Measurements from ENCODE around the gene GTF2I. TPM values are rescaled to one million over a fixed set of nuclear protein-coding genes. Genes with fewer than 3 reads are reported as not detected.

The GTF2I gene
- total RNA-seq, 4 donors from 2014 or later, result 168 to 347 (median 193) TPM

GRCh38 chr7:74622228-74622749 lies 35.2 kb upstream of the GTF2I start:
- TF ChIP-seq CTCF (IDR thresholded peaks at IDR 0.05) (no peak), POLR2A (IDR thresholded peaks at IDR 0.05) (no peak)
- Histone ChIP-seq H3K27ac (no peak overlapping the region), H3K4me3 (no peak overlapping the region), H3K36me3 (no peaks in the 10 kb centered on the region), H3K9me3 (no peaks in the 10 kb centered on the region), H3K4me1 (peaks cover 0 to 8% (median 3%) of the 10 kb centered on the region in 4 donors), H3K27me3 (no peaks in the 10 kb centered on the region)
- no peak for DNase-seq

- Histone ChIP-seq H3K27me3 (no peaks in the 10 kb centered on the region), H3K27ac (no peak overlapping the region), H3K4me3 (no peak overlapping the region), H3K9me3 (no peaks in the 10 kb centered on the region), H3K36me3 (no peaks in the 10 kb centered on the region), H3K4me1 (peaks cover 0 to 6% (median 0%) of the 10 kb centered on the region in 4 donors)
- TF ChIP-seq CTCF (IDR thresholded peaks at IDR 0.05) (no peak), POLR2A (IDR thresholded peaks at IDR 0.05) (no peak)
- no peak for DNase-seq
Measured at GRCh38 chr7:74623135-74623534, 34.4 kb upstream of the GTF2I start.

GRCh38 chr7:74625446-74625845 lies 32.1 kb upstream of the GTF2I start:
- Histone ChIP-seq H3K4me3 (no peak overlapping the region), H3K36me3 (no peaks in the 10 kb centered on the region), H3K27me3 (no peaks in the 10 kb centered on the region), H3K9me3 (no peaks in the 10 kb centered on the region), H3K4me1 (peaks cover 0 to 11% (median 0%) of the 10 kb centered on the region in 4 donors), H3K27ac (no peak overlapping the region)
- no peak for DNase-seq
- no peak for TF ChIP-seq POLR2A (IDR thresholded peaks at IDR 0.05)
- peak in 2 of 6 experiments; percentile 9 to 13 for TF ChIP-seq CTCF (IDR thresholded peaks at IDR 0.05)

- Histone ChIP-seq H3K4me3 (no peak overlapping the region), H3K9me3 (no peaks in the 10 kb centered on the region), H3K27ac (peak overlapping the region in 1 of 4 donors; percentile 24), H3K36me3 (no peaks in the 10 kb centered on the region), H3K4me1 (peaks cover 0 to 11% (median 0%) of the 10 kb centered on the region in 4 donors), H3K27me3 (no peaks in the 10 kb centered on the region)
- DNase-seq, result peak in 2 of 3 donors; percentile 65 to 67
- TF ChIP-seq POLR2A (IDR thresholded peaks at IDR 0.05) (no peak), CTCF (IDR thresholded peaks at IDR 0.05) (no peak)
Measured at GRCh38 chr7:74627661-74628411, 29.7 kb upstream of the GTF2I start.

- H3K36me3 ChIP-seq, result no peaks in the 10 kb centered on the region
- TF ChIP-seq POLR2A (IDR thresholded peaks at IDR 0.05) (no peak), CTCF (IDR thresholded peaks at IDR 0.05) (no peak)
- no peaks in the 10 kb centered on the region for H3K27me3 ChIP-seq
- H3K27ac ChIP-seq, result no peak overlapping the region
- H3K9me3 ChIP-seq, result no peaks in the 10 kb centered on the region
- DNase-seq, result no peak
- peaks cover 0 to 32% (median 0%) of the 10 kb centered on the region in 4 donors for H3K4me1 ChIP-seq
- H3K4me3 ChIP-seq, result no peak overlapping the region
Measured at GRCh38 chr7:74632505-74632904, 25.0 kb upstream of the GTF2I start.
